IMR-90 (cell line): ENCODE results near the gene FOXP1. TPM values are rescaled to one million over a fixed set of nuclear protein-coding genes. Genes with fewer than 3 reads are reported as not detected.
"Not testable (repeated sequence)": the region's sequence is repeated elsewhere in the genome, so short reads cannot be mapped to it uniquely, and the experiment has no call there.

ENCODE experiments used
- ATAC-seq: fragments of 200-7000 bp; cut with Tn5 transposase; 2 replicates; pipeline ENCODE4 v1.9.1; 2020; ENCODE audit warnings: low read depth, mild to moderate bottlenecking, moderate library complexity
- BruUV-seq: library from RNA; stranded (reverse); fragments of 400-500 nt; replicated peaks from 2 replicates; lab custom pipeline; 2021; lab: Mats Ljungman, UMichigan
- CTCF ChIA-PET: fragments of 300-600 bp; formaldehyde crosslinking; extraction: SDS; loops from one replicate; lab custom pipeline; 2021; ENCODE audit warnings: antibody characterized with exemption; lab: Yijun Ruan, JAX
- POLR2A ChIA-PET: fragments of 300-600 bp; sonication (Branson Sonifier 250); formaldehyde crosslinking; loops from one replicate; lab custom pipeline; 2022; ENCODE audit warnings: antibody characterized with exemption; ENCODE audit not compliant: unreplicated experiment; lab: Charles Lee
- DNase-seq: peaks from one replicate; pipeline ENCODE4 v3.0.0; 2013
- H2AFZ ChIP-seq: replicated peaks from 2 replicates; pipeline ENCODE3; 2013; ENCODE audit warnings: low read length, mild to moderate bottlenecking; ENCODE audit not compliant: poor library complexity
- H2AK5ac ChIP-seq: 2 replicates; pipeline ENCODE4 v1.6.1; 2013; ENCODE audit warnings: low read depth, low read length, inconsistent platforms
- H2AK9ac ChIP-seq: replicated peaks from 2 replicates; pipeline ENCODE3; 2013; ENCODE audit warnings: mild to moderate bottlenecking, low read depth, low read length, moderate library complexity; ENCODE audit not compliant: poor library complexity
- H2BK120ac ChIP-seq: 2 replicates; pipeline ENCODE4 v1.6.1; 2013; ENCODE audit warnings: low read depth, low read length, inconsistent platforms
- H2BK15ac ChIP-seq: 3 replicates; pipeline ENCODE4 v1.6.1; 2013; ENCODE audit warnings: low read depth, low read length, inconsistent platforms
- H2BK20ac ChIP-seq: 2 replicates; pipeline ENCODE4 v1.6.1; 2013; ENCODE audit warnings: low read depth, mild to moderate bottlenecking, inconsistent platforms, low read length, moderate library complexity
- H2BK5ac ChIP-seq: 2 replicates; pipeline ENCODE4 v1.6.1; 2013; ENCODE audit warnings: mild to moderate bottlenecking, low read depth, low read length, inconsistent platforms; ENCODE audit not compliant: poor library complexity, severe bottlenecking
- H3K14ac ChIP-seq: replicated peaks from 2 replicates; pipeline ENCODE4 v1.6.1; 2013; ENCODE audit warnings: low read depth, low read length, inconsistent platforms
- H3K18ac ChIP-seq: 2 replicates; pipeline ENCODE4 v1.6.1; 2013; ENCODE audit warnings: low read depth, low read length, control low read depth
- H3K23ac ChIP-seq: 2 replicates; pipeline ENCODE4 v1.6.1; 2013; ENCODE audit warnings: low read depth, low read length, inconsistent platforms
- H3K27ac ChIP-seq: 2 replicates; pipeline ENCODE4 v1.5.1; 2013; ENCODE audit warnings: mild to moderate bottlenecking, control low read depth, low read length; ENCODE audit not compliant: insufficient read depth
- H3K27me3 ChIP-seq: 2 replicates; pipeline ENCODE4 v1.6.1; 2013; ENCODE audit warnings: low read length; ENCODE audit not compliant: control insufficient read depth, insufficient read depth
- H3K36me3 ChIP-seq: 2 replicates; pipeline ENCODE4 v1.6.1; 2013; ENCODE audit warnings: low read length, mixed read lengths; ENCODE audit not compliant: control insufficient read depth, insufficient read depth
- H3K4ac ChIP-seq: 2 replicates; pipeline ENCODE4 v1.6.1; 2013; ENCODE audit warnings: low read depth, low read length, inconsistent platforms
- H3K4me1 ChIP-seq: 2 replicates; pipeline ENCODE4 v1.6.1; 2013; ENCODE audit warnings: low read length, mixed read lengths; ENCODE audit not compliant: control insufficient read depth, insufficient read depth
- H3K4me2 ChIP-seq: 2 replicates; pipeline ENCODE4 v1.6.1; 2013; ENCODE audit warnings: low read depth, mild to moderate bottlenecking, control low read depth, low read length, moderate library complexity
- H3K4me3 ChIP-seq: 2 replicates; pipeline ENCODE4 v1.5.1; 2013; ENCODE audit warnings: low read depth, mild to moderate bottlenecking, control low read depth, low read length, moderate library complexity; ENCODE audit not compliant: insufficient read depth
- H3K56ac ChIP-seq: 2 replicates; pipeline ENCODE4 v1.6.1; 2013; ENCODE audit warnings: low read length, inconsistent platforms; ENCODE audit not compliant: insufficient read depth; ENCODE audit errors: extremely low read depth
- H3K79me1 ChIP-seq, 2 experiments: 2 replicates each; pipeline ENCODE4 v1.6.1; 2013; ENCODE audit warnings: low read length in 2 of 2, inconsistent platforms in 1 of 2, low read depth in 1 of 2
- H3K9ac ChIP-seq: 2 replicates; pipeline ENCODE4 v1.6.1; 2013; ENCODE audit warnings: low read depth, low read length, control low read depth
- H3K9me1 ChIP-seq: 2 replicates; pipeline ENCODE4 v1.6.1; 2013; ENCODE audit warnings: low read length, inconsistent platforms; ENCODE audit not compliant: insufficient read depth
- H3K9me3 ChIP-seq: 2 replicates; pipeline ENCODE4 v1.6.1; 2013; ENCODE audit warnings: low read length; ENCODE audit not compliant: control insufficient read depth, insufficient read depth
- H4K20me1 ChIP-seq: 2 replicates; pipeline ENCODE4 v1.6.1; 2013; ENCODE audit warnings: low read length, inconsistent platforms; ENCODE audit not compliant: insufficient read depth
- H4K5ac ChIP-seq: 2 replicates; pipeline ENCODE4 v1.6.1; 2013; ENCODE audit warnings: mild to moderate bottlenecking, low read depth, low read length, control low read depth
- H4K8ac ChIP-seq, 2 experiments: 2 replicates each; pipeline ENCODE4 v1.6.1; 2013; ENCODE audit warnings: low read depth in 2 of 2, low read length in 2 of 2, control low read depth in 1 of 2, inconsistent platforms in 1 of 2
- H4K91ac ChIP-seq: 2 replicates; pipeline ENCODE4 v1.6.1; 2013; ENCODE audit warnings: low read depth, low read length, inconsistent platforms; ENCODE audit not compliant: insufficient read depth
- WGBS, 2 experiments: methylation state at CpG; one replicate each; pipeline versions ENCODE4 v1.1.5 to v1.1.7; 2013; ENCODE audit warnings: missing lambda C conversion rate in 2 of 2; ENCODE audit not compliant: insufficient read length in 1 of 2; ENCODE audit errors: extremely low coverage in 2 of 2; 5-methylcytosine and 5-hydroxymethylcytosine counted together
- dilution Hi-C: fragments of 300-500 bp; cut with HindIII; formaldehyde crosslinking; loops from one replicate; pipeline ENCODE4 v1.14.3; 2018; ENCODE audit warnings: low sequenced_read_pairs; ENCODE audit not compliant: unreplicated experiment
- in situ Hi-C: fragments of 300-500 bp; cut with MboI; formaldehyde crosslinking; loops from 3 replicates; pipeline ENCODE4 v1.14.3; 2019; ENCODE audit warnings: low sequenced_read_pairs, inconsistent platforms, mixed read lengths
- intact Hi-C: fragments of 100-400 bp; cut with micrococcal nuclease; formaldehyde crosslinking; loops from 2 replicates; pipeline ENCODE4 v1.10.0; 2022
- polyA plus RNA-seq, 3 experiments: library from polyadenylated mRNA; depleted of rRNA; stranded (reverse); fragments of >200 nt; gene quantifications; 2 replicates each; pipeline ENCODE4 v1.2.3, GENCODE V29; 2012; ENCODE audit warnings: low replicate concordance in 1 of 3
- total RNA-seq: library from RNA; depleted of rRNA; stranded (reverse); fragments of >200 nt; gene quantifications from 2 replicates; pipeline ENCODE4 v1.2.3, GENCODE V29; 2012

FOXP1 gene
- total and polyA plus RNA-seq, 2 of the 4 experiments (the other 2 are of a cell fraction): 37.0 to 132 TPM

DNA sequence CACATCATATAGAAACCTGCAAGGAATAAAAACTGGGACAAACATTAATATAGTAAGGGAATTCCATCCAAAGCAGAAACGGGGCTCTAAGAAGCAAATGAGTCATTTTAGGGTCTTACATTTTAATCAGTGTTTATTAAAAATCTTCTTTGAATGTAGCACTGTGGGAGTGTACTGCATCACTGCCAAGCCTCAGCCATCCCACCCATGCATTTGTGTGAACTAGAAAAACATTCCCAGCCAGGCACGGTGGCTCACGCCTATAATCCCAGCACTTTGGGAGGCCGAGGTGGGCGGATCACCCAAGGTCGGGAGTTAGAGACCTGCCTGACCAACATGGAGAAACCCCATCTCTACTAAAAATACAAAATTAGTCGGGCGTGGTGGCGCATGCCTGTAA, 57.1 kb downstream of the FOXP1 start:
- H3K14ac ChIP-seq, H2AK9ac ChIP-seq, H3K18ac ChIP-seq, H4K91ac ChIP-seq, H3K36me3 ChIP-seq, dilution Hi-C loops, H3K56ac ChIP-seq, H3K4ac ChIP-seq, H2BK120ac ChIP-seq, H2AFZ ChIP-seq, POLR2A ChIA-PET, H3K27ac ChIP-seq, H3K23ac ChIP-seq, in situ Hi-C loops, H3K4me3 ChIP-seq, H2BK20ac ChIP-seq, DNase-seq, ATAC-seq, H4K20me1 ChIP-seq, H4K8ac ChIP-seq, H3K4me2 ChIP-seq, H3K9me3 ChIP-seq, H3K9ac ChIP-seq, H2AK5ac ChIP-seq, intact Hi-C loops, BruUV-seq, CTCF ChIA-PET, H2BK15ac ChIP-seq, H2BK5ac ChIP-seq, H4K5ac ChIP-seq, H3K4me1 ChIP-seq, H3K9me1 ChIP-seq, H3K27me3 ChIP-seq: not testable (repeated sequence)
- WGBS, 2 experiments: no CpG with 5 or more reads among the region's 9 CpGs
- H3K79me1 ChIP-seq: peaks cover 11 to 49% of the 10 kb centered on the region in 2 experiments
